Erythroblast (primary cell): ENCODE measurements around the gene SUN1.

Source experiments
- GATA1 ChIP-seq: IDR thresholded peaks from 2 replicates; pipeline ENCODE4 v1.6.1; 2011; ENCODE audit warnings: low read depth, mild to moderate bottlenecking, control low read depth, low read length, moderate library complexity
- POLR2A ChIP-seq: IDR thresholded peaks from 2 replicates; pipeline ENCODE4 v1.6.1; 2011; ENCODE audit warnings: mild to moderate bottlenecking, low read length

DNA sequence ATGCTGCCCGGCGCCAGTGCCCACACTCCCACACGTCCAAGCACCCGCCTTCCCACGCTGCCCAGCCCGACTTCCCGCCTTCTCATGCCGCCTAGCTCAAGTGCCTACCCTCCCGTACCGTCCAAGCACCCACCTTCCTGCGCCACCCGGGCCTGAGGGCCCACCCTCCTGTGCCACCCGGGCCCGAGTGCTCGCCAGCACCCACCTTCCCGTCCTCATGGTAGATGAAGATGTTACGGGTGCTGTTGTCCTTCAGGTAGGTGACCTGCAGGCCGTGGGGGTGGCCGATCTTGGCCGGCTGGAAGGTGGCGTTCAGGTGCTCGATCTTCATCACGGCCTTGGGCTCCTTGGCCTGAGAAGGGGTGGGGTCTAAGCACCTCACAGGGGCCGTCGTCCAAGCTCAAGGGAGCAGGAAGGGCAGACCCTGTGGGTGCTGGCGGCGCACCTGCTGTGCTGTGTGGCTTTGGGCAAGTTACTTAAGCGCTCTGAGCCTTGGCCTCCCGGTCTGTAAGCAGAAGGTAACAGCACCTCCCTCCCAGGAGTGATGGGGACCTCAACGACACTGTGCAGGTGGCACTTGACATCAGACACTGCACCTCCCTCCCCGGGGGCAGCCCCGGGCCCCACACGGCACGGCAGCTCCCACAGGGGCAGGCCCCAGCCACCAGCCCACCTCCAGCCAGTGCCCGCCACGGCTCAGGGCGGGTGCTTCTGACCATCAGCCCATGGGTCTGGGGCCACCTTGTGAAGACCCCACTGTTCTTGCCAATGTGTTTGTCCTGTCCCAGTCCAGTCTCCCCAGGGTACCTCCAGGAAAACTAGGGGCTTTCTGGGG lies 71.9 kb downstream of the SUN1 start:
- TF ChIP-seq POLR2A (no peak), GATA1 (no peak)
